GM18909 (cell line): ENCODE data around the gene NDC1.
A peak's percentile ranks its signal among the peaks of the same experiment; 100 is the strongest.
"Not testable (repeated sequence)": the region's sequence is repeated elsewhere in the genome, so short reads cannot be mapped to it uniquely, and the experiment has no call there.

Experiments used
- ATAC-seq: cut with Tn5 transposase; IDR thresholded peaks from one replicate; pipeline ENCODE4 v1.9.1; 2021; ENCODE audit warnings: mild to moderate bottlenecking; ENCODE audit not compliant: unreplicated experiment, poor library complexity

The NDC1 gene

GRCh38 chr1:53769184-53769583, 68.9 kb downstream of the NDC1 start:
- ATAC-seq: no peak

GRCh38 chr1:53766831-53767405, 71.2 kb downstream of the NDC1 start:
- ATAC-seq: no peak

GRCh38 chr1:53766194-53766742, 71.8 kb downstream of the NDC1 start:
- ATAC-seq: no peak

- no peak for ATAC-seq
Observed at GRCh38 chr1:53765657-53766056, 72.4 kb downstream of the NDC1 start.

- no peak for ATAC-seq
Observed at GRCh38 chr1:53763911-53764310, 74.2 kb downstream of the NDC1 start.

GRCh38 chr1:53763461-53763860, 74.6 kb downstream of the NDC1 start:
- no peak for ATAC-seq

GRCh38 chr1:53760497-53760896, 77.6 kb downstream of the NDC1 start:
- ATAC-seq: not testable (repeated sequence)

- ATAC-seq: no peak
Observed at GRCh38 chr1:53755874-53756273, 82.2 kb downstream of the NDC1 start.

GRCh38 chr1:53754484-53755312, 83.4 kb downstream of the NDC1 start:
- ATAC-seq: no peak

GRCh38 chr1:53752281-53752680, 85.8 kb downstream of the NDC1 start:
- no peak for ATAC-seq

- ATAC-seq: no peak
Observed at GRCh38 chr1:53747841-53748240, 90.3 kb downstream of the NDC1 start.

GRCh38 chr1:53740621-53741105, 97.4 kb downstream of the NDC1 start:
- ATAC-seq: no peak

- peak; percentile 93 for ATAC-seq
Observed at GRCh38 chr1:53739109-53739681, 98.9 kb downstream of the NDC1 start, which contains the start of gene GLIS1. GLIS1 (minus strand) TSS chr1:53739164; CDS start chr1:53738064, 1,100 bp downstream.

- ATAC-seq: peak; percentile 28
Observed at GRCh38 chr1:53738205-53739108, 99.6 kb downstream of the NDC1 start.

GRCh38 chr1:53737648-53738204, 100.4 kb downstream of the NDC1 start:
- ATAC-seq: no peak

- ATAC-seq: no peak
Observed at GRCh38 chr1:53736290-53736689, 101.8 kb downstream of the NDC1 start.

- no peak for ATAC-seq
Observed at GRCh38 chr1:53735681-53736080, 102.4 kb downstream of the NDC1 start.

GRCh38 chr1:53735261-53735660, 102.8 kb downstream of the NDC1 start:
- ATAC-seq: no peak

GRCh38 chr1:53734650-53735211, 103.4 kb downstream of the NDC1 start:
- no peak for ATAC-seq
